HepG2 (cell line): ENCODE results near the gene CHL1. TPM values are rescaled to one million over a fixed set of nuclear protein-coding genes. Genes with fewer than 3 reads are reported as not detected.

ENCODE experiments used
- ATAC-seq: fragments of 200-7000 bp; cut with Tn5 transposase; 3 replicates; pipeline ENCODE4 v1.9.1; 2020; ENCODE audit warnings: mild to moderate bottlenecking, moderate library complexity
- BruUV-seq: library from RNA; stranded (reverse); fragments of 400-500 nt; replicated peaks from 2 replicates; lab custom pipeline; 2021; lab: Mats Ljungman, UMichigan
- CTCF ChIA-PET: fragments of 300-600 bp; formaldehyde crosslinking; extraction: SDS; loops from one replicate; lab custom pipeline; 2021; ENCODE audit warnings: low total read pairs, inconsistent platforms, low intra/inter-chr PET ratio; lab: Yijun Ruan, JAX
- POLR2A ChIA-PET: fragments of 350-600 bp; sonication (Branson Sonifier 250); formaldehyde crosslinking; loops from one replicate; lab custom pipeline; 2020; ENCODE audit warnings: antibody characterized with exemption, inconsistent platforms; lab: Yijun Ruan, JAX
- DNase-seq: peaks from one replicate; pipeline ENCODE4 v3.0.0-alpha.2; 2015; ENCODE audit warnings: low spot score
- FAIRE-seq: peaks from 3 replicates; lab custom pipeline; 2011; peaks lifted over from hg19 to GRCh38; lab: Jason Lieb, UNC
- H2AFZ ChIP-seq: one replicate; pipeline ENCODE4 v1.6.1; 2011; ENCODE audit warnings: low read length, inconsistent platforms
- H3K27ac ChIP-seq: fragments of 300-600 bp; 3 replicates; pipeline ENCODE4 v1.8.0; 2011; ENCODE audit warnings: mixed run types, mild to moderate bottlenecking, mixed read lengths, low read length, inconsistent platforms; ENCODE audit not compliant: insufficient read depth; ENCODE audit errors: extremely low read length
- H3K27me3 ChIP-seq, 2 experiments: fragments of 200-600 bp in 1 of 2; 2 replicates in 1 of 2; 3 replicates in 1 of 2; pipeline versions ENCODE4 v1.6.0 to v1.8.0; 2011; ENCODE audit warnings: low read length in 2 of 2, mild to moderate bottlenecking in 2 of 2, moderate library complexity in 2 of 2, inconsistent platforms in 1 of 2; ENCODE audit not compliant: insufficient read depth in 2 of 2, control insufficient read depth in 1 of 2
- H3K36me3 ChIP-seq, 2 experiments: fragments of 200-600 bp in 1 of 2; replicated peaks in 1 of 2; 2 replicates in 1 of 2; 3 replicates in 1 of 2; pipeline versions ENCODE4 v1.5.1 to v1.8.0; 2011; ENCODE audit warnings: low read length in 2 of 2, inconsistent platforms in 1 of 2; ENCODE audit not compliant: insufficient read depth in 2 of 2, control insufficient read depth in 1 of 2
- H3K4me1 ChIP-seq: 2 replicates; pipeline ENCODE4 v1.5.1; 2012; ENCODE audit warnings: low read length, inconsistent platforms; ENCODE audit not compliant: insufficient read depth
- H3K4me2 ChIP-seq: 2 replicates; pipeline ENCODE4 v1.6.0; 2011; ENCODE audit warnings: low read depth, low read length, inconsistent platforms
- H3K4me3 ChIP-seq, 3 experiments: fragments of 200-600 bp in 1 of 3; sonication (generic), shearing (Covaris generic) in 1 of 3; replicated peaks in 1 of 3; 2 replicates each; pipeline ENCODE4 v1.5.1; 2011 to 2016; ENCODE audit warnings: low read length in 3 of 3, inconsistent platforms in 2 of 3, low read depth in 2 of 3, mild to moderate bottlenecking in 2 of 3, control low read depth in 1 of 3, mixed read lengths in 1 of 3; ENCODE audit not compliant: insufficient read depth in 1 of 3
- H3K79me2 ChIP-seq: one replicate; pipeline ENCODE4 v1.6.1; 2011; ENCODE audit warnings: low read length, inconsistent platforms; ENCODE audit not compliant: insufficient read depth
- H3K9ac ChIP-seq: 2 replicates; pipeline ENCODE4 v1.6.0; 2011; ENCODE audit warnings: mild to moderate bottlenecking, low read depth, low read length, inconsistent platforms; ENCODE audit not compliant: insufficient read depth
- H3K9me3 ChIP-seq: 2 replicates; pipeline ENCODE4 v1.5.1; 2012; ENCODE audit warnings: mild to moderate bottlenecking, low read length
- H4K20me1 ChIP-seq: 2 replicates; pipeline ENCODE4 v1.6.0; 2011; ENCODE audit warnings: inconsistent platforms, mild to moderate bottlenecking, low read length, moderate library complexity; ENCODE audit not compliant: insufficient read depth
- ELF1 ChIP-seq: sonication (generic); formaldehyde crosslinking; IDR thresholded peaks from 2 replicates; pipeline ENCODE4 v1.4.0; 2020; ENCODE audit warnings: missing genetic modification reagents
- FOXA3 ChIP-seq: IDR thresholded peaks from 2 replicates; pipeline ENCODE4 v1.6.1; 2016; ENCODE audit warnings: missing genetic modification reagents, missing compliant biosample characterization
- SOX6 ChIP-seq, 2 experiments: fragments of 450-650 bp in 1 of 2; sonication (generic) in 1 of 2; formaldehyde crosslinking in 1 of 2; IDR thresholded peaks; 2 replicates each; pipeline versions ENCODE4 v1.4.0 to v1.6.1; 2017 to 2020; ENCODE audit warnings: antibody characterized with exemption in 1 of 2, mild to moderate bottlenecking in 1 of 2, missing genetic modification reagents in 1 of 2
- SRSF4 ChIP-seq: fragments of 200-400 bp; formaldehyde crosslinking; IDR thresholded peaks from one replicate; pipeline ENCODE4 v1.6.1; 2018; ENCODE audit warnings: mild to moderate bottlenecking, low read depth, low read length, moderate library complexity; ENCODE audit not compliant: poor library complexity, severe bottlenecking
- SUZ12 ChIP-seq: fragments of 150-350 bp; IDR thresholded peaks from 2 replicates; pipeline ENCODE4 v1.6.1; 2014; ENCODE audit warnings: low read depth, low read length
- TRIM24 ChIP-seq: sonication (generic); formaldehyde crosslinking; IDR thresholded peaks from 2 replicates; pipeline ENCODE4 v1.8.0; 2022; ENCODE audit warnings: mild to moderate bottlenecking, missing genetic modification reagents
- ZNF362 ChIP-seq: sonication (generic); formaldehyde crosslinking; IDR thresholded peaks from 2 replicates; pipeline ENCODE4 v1.4.0; 2020; ENCODE audit warnings: missing genetic modification reagents, mild to moderate bottlenecking, borderline replicate concordance
- ZNF878 ChIP-seq: sonication (generic); formaldehyde crosslinking; IDR thresholded peaks from 2 replicates; pipeline ENCODE4 v1.8.1; 2023; ENCODE audit warnings: mild to moderate bottlenecking, missing genetic modification reagents, moderate library complexity
- WGBS: methylation state at CpG from one replicate; pipeline ENCODE4 v1.1.6; 2017; ENCODE audit warnings: low lambda C conversion rate; 5-methylcytosine and 5-hydroxymethylcytosine counted together
- in situ Hi-C: cut with HindIII; loops from 2 replicates; pipeline ENCODE4 v1.10.0; 2017; ENCODE audit warnings: low pct_unique_long_range_greater_than_20kb; ENCODE audit not compliant: extremely low pct_ligation_motif_present
- intact Hi-C: fragments of 100-400 bp; cut with micrococcal nuclease; formaldehyde crosslinking; loops from one replicate; pipeline ENCODE4 v1.10.0; 2022; ENCODE audit not compliant: unreplicated experiment
- polyA plus RNA-seq, 8 experiments: library from polyadenylated mRNA; depleted of rRNA in 3 of 8; stranded (reverse) in 7 of 8; unstranded in 1 of 8; fragments of >200 nt; fragmentation: Illumina TruSeq in 4 of 8; extraction: Trizol in 4 of 8; gene quantifications; 2 replicates each; pipeline versions ENCODE4 v1.2.1 to v1.2.3, GENCODE V29; 2011 to 2016; ENCODE audit warnings: low read depth in 4 of 8, missing spikeins in 1 of 8, mixed read lengths in 1 of 8; ENCODE audit not compliant: insufficient read depth in 1 of 8
- total RNA-seq, 5 experiments: library from RNA; depleted of rRNA; stranded (reverse); fragments of >200 nt; fragmentation: Illumina TruSeq; extraction: Trizol; gene quantifications; 2 replicates each; pipeline ENCODE4 v1.2.3, GENCODE V29; 2016; ENCODE audit warnings: low read depth in 1 of 5
- TF ChIP-seq, protein P1 (sequence below): sonication (generic); formaldehyde crosslinking; IDR thresholded peaks from 2 replicates; pipeline ENCODE4 v1.9.0; 2022; ENCODE audit warnings: low read depth, missing genetic modification reagents

CHL1 gene
- total and polyA plus RNA-seq, 2 of the 13 experiments (the other 11 are each of a cell fraction or from before 2014, with no cell fraction given): not detected

DNA sequence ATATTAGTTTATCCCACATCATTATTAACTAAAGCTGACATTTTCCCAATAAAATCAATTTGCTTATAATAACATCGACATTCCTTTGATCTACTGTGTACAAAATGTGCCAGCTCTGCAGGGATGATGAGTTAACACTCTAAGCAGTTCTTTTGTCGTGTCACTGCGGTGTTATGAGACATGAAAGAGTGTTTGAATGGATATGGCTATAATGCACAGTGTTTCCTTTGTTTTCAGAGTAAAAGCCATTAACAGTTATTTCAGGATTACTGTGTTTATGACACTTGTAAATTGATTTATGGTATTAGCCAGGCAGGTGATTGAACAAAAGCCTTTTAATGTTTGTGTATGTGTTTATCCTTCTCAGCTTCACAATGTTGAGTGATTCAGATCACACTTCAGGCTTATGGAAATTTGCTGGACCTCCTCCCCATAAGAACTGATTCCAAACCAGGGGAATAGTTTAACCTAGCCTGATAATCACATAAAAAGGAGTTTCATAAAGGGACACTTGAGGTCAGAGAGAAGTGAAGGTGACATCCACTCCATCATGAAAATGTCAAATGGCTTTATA, 115.7 kb downstream of the CHL1 start (continued):
- no peak for TF ChIP-seq ZNF362 (CRISPR knock-in tag)
- TF ChIP-seq SUZ12: no peak
- TF ChIP-seq SOX6 (IDR thresholded peaks at IDR 0.05): no peak
- TF ChIP-seq SOX6 (CRISPR knock-in tag; IDR thresholded peaks at IDR 0.05): no peak
- no peak for TF ChIP-seq TRIM24 (CRISPR knock-in tag)
- TF ChIP-seq ZNF878: no peak

DNA sequence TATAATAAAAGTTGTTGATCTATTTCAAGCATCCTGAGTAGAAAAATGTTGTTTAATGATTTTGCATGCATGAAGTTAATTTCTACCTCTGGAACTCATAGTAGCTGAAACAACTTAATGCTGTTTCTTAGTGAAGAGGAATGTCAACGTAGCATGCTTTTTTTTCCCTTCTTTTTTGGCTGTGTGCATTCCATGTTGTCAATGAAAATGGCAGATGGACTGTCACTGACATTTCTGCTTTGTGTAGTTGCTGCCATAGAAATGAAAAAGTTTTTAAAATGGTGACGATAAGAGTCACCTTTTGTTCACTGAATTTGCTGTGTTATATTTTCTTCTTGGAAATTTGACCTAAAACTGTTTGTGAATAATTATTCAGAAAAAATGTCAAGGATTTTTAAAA, 116.3 kb downstream of the CHL1 start:
- Histone ChIP-seq H2AFZ (no peak overlapping the region), H3K27me3 (no peaks in the 10 kb centered on the region), H3K9ac (no peak overlapping the region), H3K4me2 (no peak overlapping the region), H3K36me3 (no peaks in the 10 kb centered on the region), H3K9me3 (no peaks in the 10 kb centered on the region; the same call in 1 of the 2 replicates), H3K4me1 (no peaks in the 10 kb centered on the region), H3K4me3 (no peak overlapping the region), H4K20me1 (no peaks in the 10 kb centered on the region), H3K79me2 (no peaks in the 10 kb centered on the region), H3K27ac (no peak overlapping the region)
- BruUV-seq: no TSS peak
- in situ Hi-C loops (no loop called here), intact Hi-C loops (no loop called here)
- DNase-seq: no peak
- no peak for ATAC-seq
- ChIA-PET CTCF (no interaction called here), POLR2A (no interaction called here)
- TF ChIP-seq SRSF4: no peak
- TF ChIP-seq ELF1 (CRISPR knock-in tag): no peak
- TF ChIP-seq, protein P1, sequence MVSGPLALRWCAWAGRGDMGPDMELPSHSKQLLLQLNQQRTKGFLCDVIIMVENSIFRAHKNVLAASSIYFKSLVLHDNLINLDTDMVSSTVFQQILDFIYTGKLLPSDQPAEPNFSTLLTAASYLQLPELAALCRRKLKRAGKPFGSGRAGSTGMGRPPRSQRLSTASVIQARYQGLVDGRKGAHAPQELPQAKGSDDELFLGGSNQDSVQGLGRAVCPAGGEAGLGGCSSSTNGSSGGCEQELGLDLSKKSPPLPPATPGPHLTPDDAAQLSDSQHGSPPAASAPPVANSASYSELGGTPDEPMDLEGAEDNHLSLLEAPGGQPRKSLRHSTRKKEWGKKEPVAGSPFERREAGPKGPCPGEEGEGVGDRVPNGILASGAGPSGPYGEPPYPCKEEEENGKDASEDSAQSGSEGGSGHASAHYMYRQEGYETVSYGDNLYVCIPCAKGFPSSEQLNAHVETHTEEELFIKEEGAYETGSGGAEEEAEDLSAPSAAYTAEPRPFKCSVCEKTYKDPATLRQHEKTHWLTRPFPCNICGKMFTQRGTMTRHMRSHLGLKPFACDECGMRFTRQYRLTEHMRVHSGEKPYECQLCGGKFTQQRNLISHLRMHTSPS (CRISPR knock-in tag): no peak
- no peak for TF ChIP-seq FOXA3 (CRISPR knock-in tag)
- FAIRE-seq: no peak
- 1% methylated on average over 2 of the region's 2 CpGs for WGBS
